ENCODE results near the gene WIZ. TPM values are rescaled to one million over a fixed set of nuclear protein-coding genes. Genes with fewer than 3 reads are reported as not detected.

Gene WIZ
- total and polyA plus RNA-seq, 2 of the 8 experiments (the other 6 are each of a cell fraction or from before 2014, with no cell fraction given): 12.5 to 33.2 TPM

DNA sequence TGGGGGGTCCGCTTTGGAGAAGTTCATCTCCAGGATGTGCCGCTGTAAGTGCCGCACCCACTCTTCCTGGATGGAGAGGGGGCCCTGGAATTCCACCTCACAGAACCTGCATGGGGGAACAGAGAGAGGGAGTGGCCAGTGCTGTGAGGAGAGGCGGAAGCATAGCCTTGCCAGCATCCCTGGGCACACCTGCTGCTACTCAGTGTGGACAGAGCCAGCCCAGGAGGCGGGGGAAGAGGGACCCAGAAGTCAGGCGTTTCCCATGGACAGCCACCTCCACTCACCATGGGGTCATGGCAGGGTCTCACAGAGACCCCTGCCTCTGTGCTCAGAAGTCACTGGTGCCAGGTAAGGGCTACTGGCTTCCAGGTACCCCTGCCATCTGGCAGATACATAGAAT is 26.6 kb downstream of the WIZ start:
- Histone ChIP-seq H2BK120ac (replicated peaks; ENCODE audit: low read depth, low read length) (no peak overlapping the region), H3K79me1 (ENCODE audit: low read depth, low read length) (no peaks in the 10 kb centered on the region; the same call in 1 of the 2 replicates), H3K18ac (ENCODE audit: extremely low read depth, low read length) (no peak overlapping the region), H3K4ac (replicated peaks; ENCODE audit: insufficient read length, low read depth, low read length) (no peak overlapping the region), H3K4me1 (replicated peaks in 1 of 4; ENCODE audit: control insufficient read depth in 3 of 4, insufficient read depth in 4 of 4, low read length in 3 of 4) (no peaks in the 10 kb centered on the region), H3K14ac (ENCODE audit: insufficient read length) (no peak overlapping the region), H3K23me2 (ENCODE audit: low read depth, low read length) (no peaks in the 10 kb centered on the region), H3K4me3 (ENCODE audit: extremely low read depth in 1 of 4, insufficient read depth in 2 of 4, low read depth in 3 of 4, low read length in 4 of 4) (no peak overlapping the region), H4K5ac (ENCODE audit: insufficient read length, low read depth, low read length) (no peak overlapping the region), H3K9me3 (ENCODE audit: insufficient read depth in 2 of 2, low read depth in 1 of 2, low read length in 1 of 2) (peaks cover 3 to 4% of the 10 kb centered on the region in 2 experiments; a peak in 1 of 4 replicates), H3K79me2 (ENCODE audit: control insufficient read depth in 1 of 2, insufficient read depth in 2 of 2, low read length in 2 of 2) (peaks cover 2 to 7% of the 10 kb centered on the region in 2 experiments), H4K20me1 (replicated peaks in 1 of 2; ENCODE audit: control insufficient read depth in 1 of 2, insufficient read depth in 2 of 2, low read length in 2 of 2) (peaks cover 2 to 8% of the 10 kb centered on the region in 2 experiments), H4K8ac (ENCODE audit: extremely low read depth, insufficient read depth, low read length) (peak overlapping the region; percentile 35; the same call in 1 of the 2 replicates), H2BK12ac (ENCODE audit: low read depth, low read length) (no peak overlapping the region), H3K9ac (replicated peaks in 1 of 4; ENCODE audit: extremely low read depth in 1 of 4, low read depth in 3 of 4, low read length in 3 of 4) (no peak overlapping the region), H4K91ac (replicated peaks; ENCODE audit: insufficient read length, low read length) (no peak overlapping the region), H3K4me2 (ENCODE audit: insufficient read depth in 1 of 2, low read depth in 2 of 2, low read length in 2 of 2) (no peak overlapping the region), H2BK20ac (ENCODE audit: low read length) (no peak overlapping the region), H2AK5ac (ENCODE audit: low read depth, low read length) (no peak overlapping the region), H3K23ac (ENCODE audit: insufficient read length) (no peak overlapping the region), H3K36me3 (ENCODE audit: control insufficient read depth in 2 of 4, insufficient read depth in 4 of 4, low read length in 3 of 4) (peaks cover 2 to 44% (median 21%) of the 10 kb centered on the region in 4 experiments; a peak in 6 of 8 replicates), H3K27me3 (replicated peaks in 1 of 4; ENCODE audit: control insufficient read depth in 3 of 4, extremely low read depth in 1 of 4, insufficient read depth in 3 of 4, low read length in 3 of 4) (no peaks in the 10 kb centered on the region), H2AFZ (ENCODE audit: low read length) (no peak overlapping the region), H3K27ac (ENCODE audit: low read depth, low read length) (no peak overlapping the region), H2BK15ac (ENCODE audit: low read length) (no peak overlapping the region), H3K56ac (replicated peaks; ENCODE audit: insufficient read length, low read depth, low read length) (no peak overlapping the region), H2BK5ac (ENCODE audit: low read depth, low read length) (no peak overlapping the region)
- no peak for FAIRE-seq
- TF ChIP-seq CTBP2 (IDR thresholded peaks at IDR 0.05; ENCODE audit: borderline replicate concordance, insufficient read depth, insufficient read length, low read length) (no peak), CTCF (IDR thresholded peaks at IDR 0.05; ENCODE audit: control extremely low read depth in 1 of 3, insufficient read depth in 1 of 3, low read depth in 1 of 3, low read length in 3 of 3) (no peak), EP300 (IDR thresholded peaks at IDR 0.05; ENCODE audit: borderline replicate concordance in 1 of 2, low read depth in 2 of 2, low read length in 2 of 2) (no peak), KDM4A (IDR thresholded peaks at IDR 0.05; ENCODE audit: low read depth, low read length, severe bottlenecking) (no peak)
- POLR2A ChIA-PET (ENCODE audit: partially characterized antibody): no interaction called here
- DNase-seq (ENCODE audit: low read depth in 1 of 2, low spot score in 2 of 2): no peak
- CTCF ChIA-PET (ENCODE audit: partially characterized antibody): interaction anchor here (0.9 to 1.3 kb wide), 2 partner anchors 19 to 136 kb away, joined by 3 to 4 read pairs; no protein-coding TSS in a partner anchor
- WGBS, 2 experiments (ENCODE audit: extremely low coverage in 1 of 2, insufficient coverage in 1 of 2, insufficient read length in 1 of 2, insufficient replicate concordance in 2 of 2, low coverage in 1 of 2, low lambda C conversion rate in 2 of 2, missing lambda C conversion rate in 1 of 2): 94% methylated on average over 5 of the region's 6 CpGs; no CpG with 5 or more reads in 1 of the 2 experiments

Measured in H1 (cell line).